ENCODE results near the gene POLR3G. TPM values are rescaled to one million over a fixed set of nuclear protein-coding genes. Genes with fewer than 3 reads are reported as not detected.

The POLR3G gene
- polyA plus RNA-seq, 1 donor from 2014 or later = 2.7 TPM

DNA sequence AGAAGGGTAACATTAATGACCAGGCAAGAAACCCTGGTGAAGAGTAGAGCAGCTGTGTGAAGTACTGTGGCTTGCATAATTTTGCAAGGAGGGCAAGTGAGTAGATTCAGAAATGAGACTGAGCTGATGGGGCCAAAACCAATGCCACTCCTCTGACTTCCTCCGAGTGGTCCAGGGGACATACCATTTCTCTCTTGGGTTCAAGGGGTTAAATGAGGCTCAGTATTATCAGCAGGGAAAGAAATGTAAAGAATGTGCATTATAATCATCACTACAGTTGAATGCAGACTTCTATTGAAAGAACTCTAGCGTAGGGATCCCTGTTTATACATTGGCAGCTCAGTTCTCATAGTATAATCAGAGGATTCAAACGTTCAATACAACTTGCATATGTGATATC is 9.9 kb downstream of the POLR3G start:
- Histone ChIP-seq H3K27me3 (ENCODE audit: insufficient read depth, low read depth, low read length) (no peaks in the 10 kb centered on the region), H3K79me2 (replicated peaks; ENCODE audit: insufficient read depth, low read length) (no peaks in the 10 kb centered on the region), H3K9me3 (ENCODE audit: low read length) (no peaks in the 10 kb centered on the region), H3K4me3 (ENCODE audit: low read length) (no peak overlapping the region), H3K4me2 (ENCODE audit: low read length) (no peak overlapping the region), H3K36me3 (ENCODE audit: insufficient read depth, low read length) (no peaks in the 10 kb centered on the region), H3K9ac (ENCODE audit: low read length) (no peak overlapping the region), H4K20me1 (ENCODE audit: insufficient read depth) (no peaks in the 10 kb centered on the region), H2AFZ (ENCODE audit: low read depth, low read length) (no peak overlapping the region), H3K27ac (ENCODE audit: low read length) (no peak overlapping the region), H3F3A (ENCODE audit: insufficient read depth, low read length, poor library complexity, severe bottlenecking) (no peaks in the 10 kb centered on the region), H3K9me2 (ENCODE audit: insufficient read depth, low read length) (no peaks in the 10 kb centered on the region)
- no peak for TF ChIP-seq POLR2AphosphoS5 (IDR thresholded peaks at IDR 0.05)

DNA sequence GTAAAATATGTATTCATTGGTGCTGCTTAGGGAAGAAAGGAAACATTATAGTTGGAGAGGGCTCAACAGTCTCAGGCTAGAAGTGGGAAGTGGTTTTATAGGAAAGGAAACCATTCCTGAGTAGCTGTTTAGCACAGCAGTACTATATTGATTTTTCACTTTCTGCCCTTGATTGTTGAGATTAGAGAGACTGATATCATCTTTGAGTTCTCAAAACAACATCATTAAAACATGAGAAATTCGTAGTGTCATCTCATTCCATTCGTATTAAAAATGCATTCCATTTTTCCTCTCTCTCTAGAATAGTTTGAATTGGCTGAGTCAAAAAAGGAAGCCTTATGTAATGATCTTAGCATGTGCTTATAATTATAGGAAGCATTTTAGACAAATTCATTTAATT is 14.1 kb downstream of the POLR3G start:
- Histone ChIP-seq H3K9ac (ENCODE audit: low read length) (no peak overlapping the region), H3K27ac (ENCODE audit: low read length) (no peak overlapping the region), H3K4me3 (ENCODE audit: low read length) (no peak overlapping the region), H4K20me1 (ENCODE audit: insufficient read depth) (no peaks in the 10 kb centered on the region), H2AFZ (ENCODE audit: low read depth, low read length) (no peak overlapping the region), H3K4me2 (ENCODE audit: low read length) (no peak overlapping the region), H3K27me3 (ENCODE audit: insufficient read depth, low read depth, low read length) (no peaks in the 10 kb centered on the region), H3K36me3 (ENCODE audit: insufficient read depth, low read length) (no peaks in the 10 kb centered on the region), H3K9me2 (ENCODE audit: insufficient read depth, low read length) (no peaks in the 10 kb centered on the region), H3F3A (ENCODE audit: insufficient read depth, low read length, poor library complexity, severe bottlenecking) (no peaks in the 10 kb centered on the region), H3K79me2 (replicated peaks; ENCODE audit: insufficient read depth, low read length) (no peaks in the 10 kb centered on the region), H3K9me3 (ENCODE audit: low read length) (no peaks in the 10 kb centered on the region)
- no peak for TF ChIP-seq EP300 (conservative IDR thresholded peaks at IDR 0.05; ENCODE audit: poor library complexity, severe bottlenecking)
- no peak for TF ChIP-seq POLR2AphosphoS5 (IDR thresholded peaks at IDR 0.05)
- TF ChIP-seq RAD21 (conservative IDR thresholded peaks at IDR 0.05) = no peak
- TF ChIP-seq, protein P1, sequence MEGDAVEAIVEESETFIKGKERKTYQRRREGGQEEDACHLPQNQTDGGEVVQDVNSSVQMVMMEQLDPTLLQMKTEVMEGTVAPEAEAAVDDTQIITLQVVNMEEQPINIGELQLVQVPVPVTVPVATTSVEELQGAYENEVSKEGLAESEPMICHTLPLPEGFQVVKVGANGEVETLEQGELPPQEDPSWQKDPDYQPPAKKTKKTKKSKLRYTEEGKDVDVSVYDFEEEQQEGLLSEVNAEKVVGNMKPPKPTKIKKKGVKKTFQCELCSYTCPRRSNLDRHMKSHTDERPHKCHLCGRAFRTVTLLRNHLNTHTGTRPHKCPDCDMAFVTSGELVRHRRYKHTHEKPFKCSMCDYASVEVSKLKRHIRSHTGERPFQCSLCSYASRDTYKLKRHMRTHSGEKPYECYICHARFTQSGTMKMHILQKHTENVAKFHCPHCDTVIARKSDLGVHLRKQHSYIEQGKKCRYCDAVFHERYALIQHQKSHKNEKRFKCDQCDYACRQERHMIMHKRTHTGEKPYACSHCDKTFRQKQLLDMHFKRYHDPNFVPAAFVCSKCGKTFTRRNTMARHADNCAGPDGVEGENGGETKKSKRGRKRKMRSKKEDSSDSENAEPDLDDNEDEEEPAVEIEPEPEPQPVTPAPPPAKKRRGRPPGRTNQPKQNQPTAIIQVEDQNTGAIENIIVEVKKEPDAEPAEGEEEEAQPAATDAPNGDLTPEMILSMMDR (IDR thresholded peaks at IDR 0.05; ENCODE audit: poor library complexity, severe bottlenecking) = no peak

DNA sequence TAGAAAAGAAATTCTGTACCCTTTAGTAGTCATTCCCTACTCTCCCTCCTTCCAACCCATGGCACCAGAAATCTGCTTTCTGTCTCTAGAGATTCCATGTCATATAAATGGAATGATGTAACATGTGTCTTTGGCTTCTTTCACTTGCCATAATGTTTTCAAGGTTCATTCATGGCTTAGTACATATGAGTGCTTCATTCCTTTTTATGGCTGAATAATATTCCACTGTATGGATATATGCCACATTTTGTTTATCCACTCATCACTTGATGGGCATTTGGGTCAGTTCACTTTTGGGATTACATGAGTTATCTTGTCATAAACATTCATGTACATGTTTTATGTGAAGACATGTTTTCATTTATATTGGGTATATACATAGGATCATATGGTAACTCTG is 19.4 kb downstream of the POLR3G start:
- no peaks in the 10 kb centered on the region for H3F3A ChIP-seq (ENCODE audit: insufficient read depth, low read length, poor library complexity, severe bottlenecking)
- H3K36me3 ChIP-seq (ENCODE audit: insufficient read depth, low read length) = no peaks in the 10 kb centered on the region
- H3K27ac ChIP-seq (ENCODE audit: low read length) = no peak overlapping the region
- no peak overlapping the region for H3K4me3 ChIP-seq (ENCODE audit: low read length)
- no peak overlapping the region for H2AFZ ChIP-seq (ENCODE audit: low read depth, low read length)
- no peaks in the 10 kb centered on the region for H3K27me3 ChIP-seq (ENCODE audit: insufficient read depth, low read depth, low read length)
- no peaks in the 10 kb centered on the region for H3K9me2 ChIP-seq (ENCODE audit: insufficient read depth, low read length)
- no peaks in the 10 kb centered on the region for H3K9me3 ChIP-seq (ENCODE audit: low read length)
- H3K4me2 ChIP-seq (ENCODE audit: low read length) = no peak overlapping the region
- H3K9ac ChIP-seq (ENCODE audit: low read length) = no peak overlapping the region
- H4K20me1 ChIP-seq (ENCODE audit: insufficient read depth) = no peaks in the 10 kb centered on the region
- no peaks in the 10 kb centered on the region for H3K79me2 ChIP-seq (replicated peaks; ENCODE audit: insufficient read depth, low read length)
- TF ChIP-seq, protein P2, sequence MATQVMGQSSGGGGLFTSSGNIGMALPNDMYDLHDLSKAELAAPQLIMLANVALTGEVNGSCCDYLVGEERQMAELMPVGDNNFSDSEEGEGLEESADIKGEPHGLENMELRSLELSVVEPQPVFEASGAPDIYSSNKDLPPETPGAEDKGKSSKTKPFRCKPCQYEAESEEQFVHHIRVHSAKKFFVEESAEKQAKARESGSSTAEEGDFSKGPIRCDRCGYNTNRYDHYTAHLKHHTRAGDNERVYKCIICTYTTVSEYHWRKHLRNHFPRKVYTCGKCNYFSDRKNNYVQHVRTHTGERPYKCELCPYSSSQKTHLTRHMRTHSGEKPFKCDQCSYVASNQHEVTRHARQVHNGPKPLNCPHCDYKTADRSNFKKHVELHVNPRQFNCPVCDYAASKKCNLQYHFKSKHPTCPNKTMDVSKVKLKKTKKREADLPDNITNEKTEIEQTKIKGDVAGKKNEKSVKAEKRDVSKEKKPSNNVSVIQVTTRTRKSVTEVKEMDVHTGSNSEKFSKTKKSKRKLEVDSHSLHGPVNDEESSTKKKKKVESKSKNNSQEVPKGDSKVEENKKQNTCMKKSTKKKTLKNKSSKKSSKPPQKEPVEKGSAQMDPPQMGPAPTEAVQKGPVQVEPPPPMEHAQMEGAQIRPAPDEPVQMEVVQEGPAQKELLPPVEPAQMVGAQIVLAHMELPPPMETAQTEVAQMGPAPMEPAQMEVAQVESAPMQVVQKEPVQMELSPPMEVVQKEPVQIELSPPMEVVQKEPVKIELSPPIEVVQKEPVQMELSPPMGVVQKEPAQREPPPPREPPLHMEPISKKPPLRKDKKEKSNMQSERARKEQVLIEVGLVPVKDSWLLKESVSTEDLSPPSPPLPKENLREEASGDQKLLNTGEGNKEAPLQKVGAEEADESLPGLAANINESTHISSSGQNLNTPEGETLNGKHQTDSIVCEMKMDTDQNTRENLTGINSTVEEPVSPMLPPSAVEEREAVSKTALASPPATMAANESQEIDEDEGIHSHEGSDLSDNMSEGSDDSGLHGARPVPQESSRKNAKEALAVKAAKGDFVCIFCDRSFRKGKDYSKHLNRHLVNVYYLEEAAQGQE (IDR thresholded peaks at IDR 0.05; ENCODE audit: borderline replicate concordance) = no peak
- TF ChIP-seq TAF1 (IDR thresholded peaks at IDR 0.05; ENCODE audit: low read depth) (no peak), MXI1 (conservative IDR thresholded peaks at IDR 0.05; ENCODE audit: poor library complexity, severe bottlenecking) (no peak), SMC3 (conservative IDR thresholded peaks at IDR 0.05; ENCODE audit: poor library complexity) (no peak), EP300 (conservative IDR thresholded peaks at IDR 0.05; ENCODE audit: poor library complexity, severe bottlenecking) (no peak), EZH2 (IDR thresholded peaks at IDR 0.05; ENCODE audit: borderline replicate concordance, insufficient read depth, low read length, poor library complexity, severe bottlenecking) (no peak), RAD21 (conservative IDR thresholded peaks at IDR 0.05) (no peak), POLR2AphosphoS5 (IDR thresholded peaks at IDR 0.05) (no peak)
- TF ChIP-seq, protein P1 (IDR thresholded peaks at IDR 0.05; ENCODE audit: poor library complexity, severe bottlenecking) = no peak

Data from neural cell (in vitro differentiated cells).